Activated T-cell treated with anti-CD3 and anti-CD28 coated beads, Interleukin-2, amount 50 U/mL, for 1 hour (primary cell): ENCODE results near the gene SMC3.
"Not testable (repeated sequence)": the region's sequence is repeated elsewhere in the genome, so short reads cannot be mapped to it uniquely, and the experiment has no call there.

Experiments
- DNase-seq: peaks from one replicate; pipeline ENCODE4 v3.0.0-alpha.2; 2020

SMC3 gene

GRCh38 chr10:110591760-110592159, 24.3 kb downstream of the SMC3 start:
- DNase-seq = no peak

GRCh38 chr10:110597476-110597875, 30.0 kb downstream of the SMC3 start:
- no peak for DNase-seq

GRCh38 chr10:110600487-110601101, 33.1 kb downstream of the SMC3 start:
- DNase-seq = no peak

GRCh38 chr10:110601581-110601980, 34.1 kb downstream of the SMC3 start:
- no peak for DNase-seq

- no peak for DNase-seq
Measured at GRCh38 chr10:110608087-110608486, 40.6 kb downstream of the SMC3 start.

- no peak for DNase-seq
Measured at GRCh38 chr10:110609605-110610004, 42.1 kb downstream of the SMC3 start.

GRCh38 chr10:110610308-110610774, 42.8 kb downstream of the SMC3 start:
- DNase-seq = peak; percentile 35

- DNase-seq = not testable (repeated sequence)
Measured at GRCh38 chr10:110610781-110611180, 43.3 kb downstream of the SMC3 start.

- no peak for DNase-seq
Measured at GRCh38 chr10:110612087-110612486, 44.6 kb downstream of the SMC3 start.

GRCh38 chr10:110612629-110613028, 45.1 kb downstream of the SMC3 start:
- DNase-seq = no peak

GRCh38 chr10:110613341-110613995, 46.0 kb downstream of the SMC3 start:
- no peak for DNase-seq

GRCh38 chr10:110613996-110614495, 46.6 kb downstream of the SMC3 start:
- no peak for DNase-seq

GRCh38 chr10:110615057-110615747, 47.7 kb downstream of the SMC3 start:
- DNase-seq = no peak

GRCh38 chr10:110616493-110617033, 49.1 kb downstream of the SMC3 start:
- DNase-seq = no peak

GRCh38 chr10:110617425-110618229, 50.1 kb downstream of the SMC3 start:
- DNase-seq = no peak

- DNase-seq = no peak
Measured at GRCh38 chr10:110618230-110618610, 50.7 kb downstream of the SMC3 start.

- DNase-seq = no peak
Measured at GRCh38 chr10:110619514-110620397, 52.3 kb downstream of the SMC3 start.

- no peak for DNase-seq
Measured at GRCh38 chr10:110620398-110620719, 52.9 kb downstream of the SMC3 start.

GRCh38 chr10:110623316-110623715, 55.8 kb downstream of the SMC3 start:
- not testable (repeated sequence) for DNase-seq

- DNase-seq = no peak
Measured at GRCh38 chr10:110625356-110625894, 57.9 kb downstream of the SMC3 start.
